HG02759 (cell line): Measurements from ENCODE around the gene GEN1.
"Not testable (repeated sequence)": the region's sequence is repeated elsewhere in the genome, so short reads cannot be mapped to it uniquely, and the experiment has no call there.

Experiments used
- ATAC-seq: cut with Tn5 transposase; IDR thresholded peaks from one replicate; pipeline ENCODE4 v1.9.1; 2021; ENCODE audit warnings: mild to moderate bottlenecking, moderate library complexity; ENCODE audit not compliant: unreplicated experiment

Gene GEN1

GRCh38 chr2:17821535-17822444, 67.9 kb downstream of the GEN1 start:
- peak; percentile 54 for ATAC-seq

DNA sequence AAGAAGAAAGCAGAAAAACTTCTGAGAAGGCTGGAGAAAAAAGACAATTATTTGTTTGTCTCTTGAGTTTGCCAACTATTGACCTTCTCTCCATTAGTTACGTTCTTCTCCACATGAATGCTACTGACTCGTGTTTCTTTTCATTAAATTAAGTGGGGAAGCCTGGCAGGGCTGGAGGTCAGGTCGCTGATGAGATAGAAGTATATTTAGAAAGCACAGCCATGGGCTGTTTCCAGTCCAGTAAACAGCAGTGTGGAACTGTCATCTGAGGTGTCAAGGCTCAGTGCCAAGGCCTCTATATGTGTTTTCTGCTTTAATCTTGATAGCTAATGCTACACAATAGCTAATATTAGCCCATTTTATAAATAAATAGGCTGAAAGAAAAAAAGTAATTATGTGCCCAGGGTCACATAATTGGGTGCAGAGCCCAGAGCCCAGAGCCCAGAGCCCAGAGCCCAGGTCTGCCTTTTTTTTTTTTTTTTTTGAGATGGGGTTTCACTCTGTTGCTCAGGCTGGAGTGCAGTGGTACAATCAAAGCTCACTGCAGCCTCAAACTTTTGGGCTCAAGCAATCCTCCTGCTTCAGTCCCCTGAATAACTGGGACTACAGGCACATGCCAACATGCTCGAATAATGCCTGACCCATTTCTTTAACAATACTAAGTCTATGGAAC, 68.6 kb downstream of the GEN1 start:
- peak; percentile 67 for ATAC-seq

GRCh38 chr2:17823646-17824045, 69.7 kb downstream of the GEN1 start:
- ATAC-seq, result not testable (repeated sequence)

DNA sequence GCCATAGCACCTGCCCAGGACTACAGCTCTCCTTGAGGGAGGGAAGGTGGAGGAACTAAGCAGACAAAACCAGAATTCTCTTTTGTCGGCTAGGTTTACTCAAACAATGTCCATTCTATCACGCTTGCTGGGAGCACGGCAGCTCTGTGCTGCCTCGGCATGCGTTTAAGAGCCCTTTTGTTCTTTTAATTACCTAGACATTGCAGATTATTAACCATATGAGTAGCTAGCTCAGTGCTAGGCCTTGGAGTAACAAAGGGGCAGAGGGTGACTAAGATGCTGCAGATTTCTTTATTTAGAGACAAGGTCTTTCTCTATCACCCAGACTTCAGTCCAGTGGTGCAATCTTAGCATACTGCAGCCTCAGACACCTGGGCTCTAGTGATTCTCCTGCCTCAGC, 73.4 kb downstream of the GEN1 start:
- ATAC-seq, result no peak

- no peak for ATAC-seq
Observed at GRCh38 chr2:17827785-17828184, 73.8 kb downstream of the GEN1 start.

- ATAC-seq, result peak; percentile 93
Observed at GRCh38 chr2:17830053-17831034, 76.4 kb downstream of the GEN1 start.

DNA sequence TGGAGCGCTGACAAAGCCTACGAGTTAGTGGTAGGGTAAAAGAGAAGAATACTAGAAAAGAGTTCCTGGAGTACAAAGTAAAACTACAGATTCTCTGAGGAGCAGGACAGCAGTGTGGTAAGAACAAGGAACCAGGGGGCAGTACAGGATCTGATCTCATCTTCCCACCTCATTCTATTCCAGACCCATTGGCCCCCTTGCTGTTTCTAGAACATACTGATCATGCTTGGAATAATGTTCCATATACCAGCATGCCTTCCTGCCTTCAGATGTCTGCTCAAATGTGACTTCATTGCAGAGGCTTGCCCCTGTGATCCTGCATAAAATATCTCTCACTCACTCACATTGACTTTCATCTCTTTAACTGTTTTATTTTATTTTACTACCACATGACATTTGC, 81.6 kb downstream of the GEN1 start:
- ATAC-seq, result no peak
